Testis (tissue), 3 donors: Measurements from ENCODE around the gene LAMB4. TPM values are rescaled to one million over a fixed set of nuclear protein-coding genes. Genes with fewer than 3 reads are reported as not detected.

Experiments used
- DNase-seq: peaks from one replicate; pipeline ENCODE4 v3.0.0-alpha.2; 2019
- H3K27ac ChIP-seq, 2 donors: fragments of 200-600 bp; sonication (generic); one replicate each; pipeline ENCODE4 v1.5.1; 2019
- H3K27me3 ChIP-seq: fragments of 200-600 bp; sonication (generic); one replicate; pipeline ENCODE4 v1.5.1; 2019
- H3K36me3 ChIP-seq: fragments of 200-600 bp; sonication (generic); one replicate; pipeline ENCODE4 v1.5.1; 2017; ENCODE audit warnings: low read depth; ENCODE audit errors: missing control alignments
- H3K4me1 ChIP-seq: fragments of 200-600 bp; sonication (generic); one replicate; pipeline ENCODE4 v1.5.1; 2019
- H3K4me3 ChIP-seq, 2 donors: fragments of 200-600 bp; sonication (generic); one replicate each; pipeline ENCODE4 v1.5.1; 2017 to 2019
- H3K9me3 ChIP-seq: fragments of 200-600 bp; sonication (generic); one replicate; pipeline ENCODE4 v1.5.1; 2017
- POLR2A ChIP-seq: fragments of 450-650 bp; IDR thresholded peaks from one replicate; pipeline ENCODE4 v1.6.1; 2017; ENCODE audit warnings: antibody characterized with exemption, mild to moderate bottlenecking, moderate library complexity
- WGBS, 2 donors: methylation state at CpG; one replicate each; pipeline ENCODE4 v1.1.5; 2018; 5-methylcytosine and 5-hydroxymethylcytosine counted together
- intact Hi-C: fragments of 100-400 bp; cut with DNase I; formaldehyde crosslinking; loops from one replicate; pipeline ENCODE4 v1.15.1; 2023; ENCODE audit warnings: low total_unique reads
- polyA plus RNA-seq: library from polyadenylated mRNA; stranded (reverse); fragments of 350-450 nt; fragmentation: Illumina TruSeq; extraction: RNeasy Lipid Tissue Mini Kit (QIAGEN cat#74804); gene quantifications from one replicate; pipeline ENCODE4 v1.2.3, GENCODE V29; 2014; ENCODE audit warnings: low read depth, low replicate concordance; ENCODE audit not compliant: insufficient read depth
- total RNA-seq, 2 donors: library from RNA; depleted of rRNA; stranded (reverse); fragments of >200 nt; gene quantifications; one replicate each; pipeline ENCODE4 v1.2.3, GENCODE V29; 2016
- TF ChIP-seq, protein P1 (sequence below), 3 experiments: fragments of 450-650 bp in 2 of 3; fragments of 200-600 bp in 1 of 3; sonication (generic) in 1 of 3; IDR thresholded peaks; one replicate each; pipeline ENCODE4 v1.5.1; 2016 to 2019; ENCODE audit warnings: antibody characterized with exemption in 3 of 3, mild to moderate bottlenecking in 2 of 3, moderate library complexity in 1 of 3

LAMB4 gene
- total and polyA plus RNA-seq, 3 donors from 2014 or later = 2.8 to 3.1 (median 3.0) TPM

DNA sequence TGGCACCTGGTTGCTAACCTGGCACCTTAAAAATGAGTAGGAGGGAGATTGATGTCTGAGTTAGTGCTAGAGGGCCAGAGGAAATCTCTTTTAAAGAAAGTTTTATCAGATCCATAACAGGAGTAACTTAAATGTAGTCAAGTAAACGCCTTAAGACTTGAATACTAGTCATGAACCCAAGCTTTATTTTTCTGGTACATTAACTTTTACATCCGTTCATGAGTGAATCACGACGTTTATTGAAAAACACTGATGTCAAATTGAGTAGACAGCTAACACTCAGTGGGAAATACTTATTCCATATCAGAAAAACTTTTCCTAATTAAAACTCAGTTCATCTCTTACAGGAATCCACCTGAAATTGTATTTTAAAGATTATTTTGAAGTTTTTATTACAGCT lies 120.3 kb downstream of the LAMB4 start:
- no peak for DNase-seq
- H3K9me3 ChIP-seq = no peaks in the 10 kb centered on the region
- TF ChIP-seq, protein P1, sequence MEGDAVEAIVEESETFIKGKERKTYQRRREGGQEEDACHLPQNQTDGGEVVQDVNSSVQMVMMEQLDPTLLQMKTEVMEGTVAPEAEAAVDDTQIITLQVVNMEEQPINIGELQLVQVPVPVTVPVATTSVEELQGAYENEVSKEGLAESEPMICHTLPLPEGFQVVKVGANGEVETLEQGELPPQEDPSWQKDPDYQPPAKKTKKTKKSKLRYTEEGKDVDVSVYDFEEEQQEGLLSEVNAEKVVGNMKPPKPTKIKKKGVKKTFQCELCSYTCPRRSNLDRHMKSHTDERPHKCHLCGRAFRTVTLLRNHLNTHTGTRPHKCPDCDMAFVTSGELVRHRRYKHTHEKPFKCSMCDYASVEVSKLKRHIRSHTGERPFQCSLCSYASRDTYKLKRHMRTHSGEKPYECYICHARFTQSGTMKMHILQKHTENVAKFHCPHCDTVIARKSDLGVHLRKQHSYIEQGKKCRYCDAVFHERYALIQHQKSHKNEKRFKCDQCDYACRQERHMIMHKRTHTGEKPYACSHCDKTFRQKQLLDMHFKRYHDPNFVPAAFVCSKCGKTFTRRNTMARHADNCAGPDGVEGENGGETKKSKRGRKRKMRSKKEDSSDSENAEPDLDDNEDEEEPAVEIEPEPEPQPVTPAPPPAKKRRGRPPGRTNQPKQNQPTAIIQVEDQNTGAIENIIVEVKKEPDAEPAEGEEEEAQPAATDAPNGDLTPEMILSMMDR (IDR thresholded peaks at IDR 0.05) = no peak
- TF ChIP-seq POLR2A = no peak
- H3K4me1 ChIP-seq = no peaks in the 10 kb centered on the region
- 93 to 97% methylated on average over 4 of the region's 4 CpGs for WGBS, 2 donors
- no peak overlapping the region for H3K27ac ChIP-seq
- H3K36me3 ChIP-seq = no peaks in the 10 kb centered on the region
- no peak overlapping the region for H3K4me3 ChIP-seq
- no peaks in the 10 kb centered on the region for H3K27me3 ChIP-seq
- intact Hi-C loops = loop anchor here (10.0 kb wide), 1 partner anchor 115 kb away; the partner anchor contains the start of gene DLD

DNA sequence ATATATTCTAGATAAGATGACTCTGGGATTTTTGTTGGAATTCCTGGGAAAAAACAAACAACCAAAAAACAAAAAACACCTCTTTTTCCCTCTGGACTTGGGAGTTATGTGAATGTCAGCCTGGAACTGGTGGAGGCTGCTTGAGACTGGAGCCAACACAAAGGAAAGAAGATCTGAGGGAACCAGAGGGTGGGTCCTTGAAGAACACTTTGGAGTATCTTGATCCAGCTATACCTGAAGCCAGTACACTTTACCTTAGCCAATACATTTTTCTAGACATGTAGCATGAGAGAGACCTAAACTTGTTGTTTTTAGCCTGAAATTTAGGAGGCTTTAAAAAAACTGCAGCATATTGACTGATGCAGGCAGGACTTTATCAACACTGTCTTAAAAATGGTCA lies 121.3 kb downstream of the LAMB4 start:
- no peak for TF ChIP-seq POLR2A
- TF ChIP-seq, protein P1 (IDR thresholded peaks at IDR 0.05) = no peak
- H3K27ac ChIP-seq = no peak overlapping the region
- H3K4me3 ChIP-seq = no peak overlapping the region
- intact Hi-C loops = loop anchor here (10.0 kb wide), 1 partner anchor 114 kb away; the partner anchor contains the start of gene DLD
- H3K36me3 ChIP-seq = no peaks in the 10 kb centered on the region
- no peaks in the 10 kb centered on the region for H3K4me1 ChIP-seq
- no peaks in the 10 kb centered on the region for H3K27me3 ChIP-seq
- no peaks in the 10 kb centered on the region for H3K9me3 ChIP-seq
- no peak for DNase-seq

DNA sequence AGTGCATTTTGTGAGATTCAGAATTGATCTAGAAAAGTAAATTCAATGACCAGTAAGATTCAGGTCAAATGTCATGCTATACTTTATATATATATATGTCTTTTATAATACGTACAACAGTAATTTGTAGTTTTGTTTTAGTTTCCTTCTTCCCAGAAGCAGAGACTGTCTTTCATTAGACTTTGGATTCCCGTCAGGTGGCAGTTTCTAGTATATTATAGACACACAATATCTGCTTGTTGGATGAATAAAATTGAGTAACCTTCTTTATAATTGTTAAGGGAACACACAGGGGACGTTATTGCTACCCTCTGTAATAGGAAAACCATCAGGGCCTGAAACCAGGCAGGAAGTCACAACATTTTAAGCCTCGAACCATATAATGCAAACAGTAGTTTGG lies 121.9 kb downstream of the LAMB4 start:
- WGBS, 2 donors = 90 to 92% methylated on average over 4 of the region's 4 CpGs
- TF ChIP-seq, protein P1 (IDR thresholded peaks at IDR 0.05) = no peak
- no peak for TF ChIP-seq POLR2A
- no peak for DNase-seq
- intact Hi-C loops = loop anchor here (10.0 kb wide), 1 partner anchor 113 kb away; the partner anchor contains the start of gene DLD
- Histone ChIP-seq H3K27ac (no peak overlapping the region), H3K4me1 (peaks cover 3% of the 10 kb centered on the region), H3K4me3 (no peak overlapping the region), H3K27me3 (no peaks in the 10 kb centered on the region), H3K36me3 (no peaks in the 10 kb centered on the region), H3K9me3 (no peaks in the 10 kb centered on the region)

DNA sequence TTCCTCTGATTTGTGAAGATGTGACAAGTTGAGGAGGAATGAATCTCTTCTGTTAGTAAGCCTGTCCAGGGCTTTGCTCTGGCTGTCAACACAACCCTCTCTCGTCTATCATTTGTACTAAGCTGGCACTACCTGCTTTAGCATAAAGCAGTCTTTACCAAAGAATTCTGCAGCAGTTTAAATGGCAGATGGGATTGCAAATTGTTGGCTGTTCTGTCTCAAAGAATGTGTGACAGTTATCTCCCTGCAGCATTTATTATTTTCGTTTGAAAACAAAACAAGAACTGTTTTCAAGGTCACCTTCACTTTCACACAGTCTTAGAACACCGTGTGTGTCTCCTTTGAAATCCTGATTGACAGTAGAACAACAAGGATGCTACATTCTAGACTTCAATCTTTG lies 122.4 kb downstream of the LAMB4 start:
- WGBS, 2 donors = 45 to 50% methylated on average over 3 of the region's 3 CpGs
- intact Hi-C loops = loop anchor here (10.0 kb wide), 1 partner anchor 113 kb away; the partner anchor contains the start of gene DLD
- no peak for DNase-seq
- TF ChIP-seq, protein P1 (IDR thresholded peaks at IDR 0.05) = no peak
- TF ChIP-seq POLR2A = no peak
- Histone ChIP-seq H3K27ac (no peak overlapping the region), H3K4me3 (no peak overlapping the region), H3K27me3 (no peaks in the 10 kb centered on the region), H3K36me3 (no peaks in the 10 kb centered on the region), H3K4me1 (peaks cover 3% of the 10 kb centered on the region), H3K9me3 (no peaks in the 10 kb centered on the region)

DNA sequence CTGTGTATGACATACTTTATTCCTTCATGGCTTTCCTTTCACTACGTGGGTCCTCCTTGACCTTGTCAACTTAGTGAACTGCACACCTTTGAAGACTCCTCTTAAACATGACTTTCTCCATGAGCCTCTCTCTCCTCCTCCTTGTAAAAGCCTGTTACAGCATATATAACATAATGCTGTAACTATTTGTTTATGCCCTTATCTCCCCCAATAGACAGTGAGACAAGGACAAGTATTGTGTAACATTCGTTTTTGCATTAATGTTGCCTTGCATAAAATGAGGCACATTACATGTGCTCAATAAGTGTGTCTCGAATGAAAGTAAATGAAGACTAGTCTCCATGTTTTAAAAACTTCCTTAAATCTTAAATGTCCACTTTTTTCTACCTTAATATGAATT lies 122.9 kb downstream of the LAMB4 start:
- intact Hi-C loops = loop anchor here (10.0 kb wide), 1 partner anchor 112 kb away; the partner anchor contains the start of gene DLD
- Histone ChIP-seq H3K27ac (no peak overlapping the region), H3K27me3 (no peaks in the 10 kb centered on the region)

More for the DNA sequence above, 122.9 kb downstream of the LAMB4 start:
- H3K4me1 ChIP-seq = peaks cover 3% of the 10 kb centered on the region
- H3K36me3 ChIP-seq = no peaks in the 10 kb centered on the region
- 76 to 77% methylated on average over 3 of the region's 3 CpGs for WGBS, 2 donors
- no peaks in the 10 kb centered on the region for H3K9me3 ChIP-seq
- DNase-seq = no peak
- H3K4me3 ChIP-seq = no peak overlapping the region
- TF ChIP-seq POLR2A = no peak
- TF ChIP-seq, protein P1 (IDR thresholded peaks at IDR 0.05) = no peak
